ENCODE data around the gene CD1D.

GRCh38 chr1:158163000-158163947, 17.4 kb upstream of the CD1D start:
- TF ChIP-seq, protein P1, sequence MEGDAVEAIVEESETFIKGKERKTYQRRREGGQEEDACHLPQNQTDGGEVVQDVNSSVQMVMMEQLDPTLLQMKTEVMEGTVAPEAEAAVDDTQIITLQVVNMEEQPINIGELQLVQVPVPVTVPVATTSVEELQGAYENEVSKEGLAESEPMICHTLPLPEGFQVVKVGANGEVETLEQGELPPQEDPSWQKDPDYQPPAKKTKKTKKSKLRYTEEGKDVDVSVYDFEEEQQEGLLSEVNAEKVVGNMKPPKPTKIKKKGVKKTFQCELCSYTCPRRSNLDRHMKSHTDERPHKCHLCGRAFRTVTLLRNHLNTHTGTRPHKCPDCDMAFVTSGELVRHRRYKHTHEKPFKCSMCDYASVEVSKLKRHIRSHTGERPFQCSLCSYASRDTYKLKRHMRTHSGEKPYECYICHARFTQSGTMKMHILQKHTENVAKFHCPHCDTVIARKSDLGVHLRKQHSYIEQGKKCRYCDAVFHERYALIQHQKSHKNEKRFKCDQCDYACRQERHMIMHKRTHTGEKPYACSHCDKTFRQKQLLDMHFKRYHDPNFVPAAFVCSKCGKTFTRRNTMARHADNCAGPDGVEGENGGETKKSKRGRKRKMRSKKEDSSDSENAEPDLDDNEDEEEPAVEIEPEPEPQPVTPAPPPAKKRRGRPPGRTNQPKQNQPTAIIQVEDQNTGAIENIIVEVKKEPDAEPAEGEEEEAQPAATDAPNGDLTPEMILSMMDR (IDR thresholded peaks at IDR 0.05; ENCODE audit: low read depth, low read length): no peak
- peak; percentile 87 for TF ChIP-seq EZH2phosphoT487 (IDR thresholded peaks at IDR 0.05; ENCODE audit: low read depth)
